Measurements from ENCODE around the gene RHOXF1.

- TF ChIP-seq, protein P1, sequence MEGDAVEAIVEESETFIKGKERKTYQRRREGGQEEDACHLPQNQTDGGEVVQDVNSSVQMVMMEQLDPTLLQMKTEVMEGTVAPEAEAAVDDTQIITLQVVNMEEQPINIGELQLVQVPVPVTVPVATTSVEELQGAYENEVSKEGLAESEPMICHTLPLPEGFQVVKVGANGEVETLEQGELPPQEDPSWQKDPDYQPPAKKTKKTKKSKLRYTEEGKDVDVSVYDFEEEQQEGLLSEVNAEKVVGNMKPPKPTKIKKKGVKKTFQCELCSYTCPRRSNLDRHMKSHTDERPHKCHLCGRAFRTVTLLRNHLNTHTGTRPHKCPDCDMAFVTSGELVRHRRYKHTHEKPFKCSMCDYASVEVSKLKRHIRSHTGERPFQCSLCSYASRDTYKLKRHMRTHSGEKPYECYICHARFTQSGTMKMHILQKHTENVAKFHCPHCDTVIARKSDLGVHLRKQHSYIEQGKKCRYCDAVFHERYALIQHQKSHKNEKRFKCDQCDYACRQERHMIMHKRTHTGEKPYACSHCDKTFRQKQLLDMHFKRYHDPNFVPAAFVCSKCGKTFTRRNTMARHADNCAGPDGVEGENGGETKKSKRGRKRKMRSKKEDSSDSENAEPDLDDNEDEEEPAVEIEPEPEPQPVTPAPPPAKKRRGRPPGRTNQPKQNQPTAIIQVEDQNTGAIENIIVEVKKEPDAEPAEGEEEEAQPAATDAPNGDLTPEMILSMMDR (IDR thresholded peaks at IDR 0.05 in 8 of 11, conservative IDR thresholded peaks at IDR 0.05 in 3 of 11), result no peak
- no peak for TF ChIP-seq POLR2A (IDR thresholded peaks at IDR 0.05)
- TF ChIP-seq POLR2AphosphoS5 (IDR thresholded peaks at IDR 0.05), result no peak
These were observed 9.7 kb upstream of the RHOXF1 start for GRCh38 chrX:120125444-120125843.
